Prostate gland (tissue), 2 donors: Measurements from ENCODE around the gene TACC2.

Source experiments
- CTCF ChIP-seq, 4 experiments: fragments of 200-600 bp in 2 of 4; fragments of 450-650 bp in 2 of 4; sonication (generic) in 2 of 4; IDR thresholded peaks; 1 replicate in 3 of 4; 2 replicates in 1 of 4; pipeline ENCODE4 v1.5.1; 2016 to 2019; ENCODE audit warnings: antibody characterized with exemption in 4 of 4, mild to moderate bottlenecking in 2 of 4, moderate library complexity in 2 of 4
- POLR2A ChIP-seq: fragments of 450-650 bp; IDR thresholded peaks from one replicate; pipeline ENCODE4 v1.6.1; 2016; ENCODE audit warnings: antibody characterized with exemption, mild to moderate bottlenecking
- POLR2AphosphoS5 ChIP-seq: sonication (generic); formaldehyde crosslinking; IDR thresholded peaks from one replicate; pipeline ENCODE4 v1.6.1; 2017; ENCODE audit warnings: antibody characterized with exemption

DNA sequence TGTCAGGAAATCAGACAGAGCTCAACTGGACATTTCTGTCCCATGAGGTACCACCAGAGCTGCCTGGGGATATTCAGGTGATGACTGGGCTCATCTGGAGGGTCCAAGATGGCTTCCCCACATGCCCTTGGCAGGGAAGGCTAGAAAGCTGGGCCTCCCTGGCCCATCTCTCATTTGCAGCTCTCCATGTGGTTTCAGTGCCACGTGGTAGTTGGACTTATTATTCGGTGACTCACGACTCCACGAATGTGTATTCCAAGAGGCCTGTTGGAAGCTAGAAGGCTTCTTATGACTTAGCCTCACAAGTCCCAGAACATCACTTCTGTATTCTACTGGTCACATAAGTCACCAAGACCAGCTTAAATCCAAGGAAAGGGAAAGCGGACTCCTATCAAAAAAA, 36.7 kb upstream of the TACC2 start:
- TF ChIP-seq CTCF (IDR thresholded peaks at IDR 0.05) (no peak), POLR2A (no peak), POLR2AphosphoS5 (no peak)
